AG04450 (cell line): ENCODE data around the gene HSP90AA1. TPM values are rescaled to one million over a fixed set of nuclear protein-coding genes. Genes with fewer than 3 reads are reported as not detected.

Experiments
- CTCF ChIA-PET: fragments of 300-600, 350-600 bp; formaldehyde crosslinking; extraction: SDS; loops from one replicate; lab custom pipeline; 2022; ENCODE audit warnings: antibody characterized with exemption, inconsistent platforms; lab: Charles Lee
- POLR2A ChIA-PET: fragments of 350-600 bp; formaldehyde crosslinking; extraction: SDS; loops from one replicate; lab custom pipeline; 2021; ENCODE audit warnings: antibody characterized with exemption, inconsistent platforms; lab: Yijun Ruan, JAX
- DNase-seq: peaks from one replicate; pipeline ENCODE4 v3.0.0-alpha.2; 2011; ENCODE audit warnings: low read depth, low spot score
- H3K27ac ChIP-seq: one replicate; pipeline ENCODE4 v1.5.1; 2012; ENCODE audit warnings: low read depth, low read length, control low read depth
- H3K27me3 ChIP-seq: one replicate; pipeline ENCODE4 v1.6.0; 2012; ENCODE audit warnings: low read length; ENCODE audit not compliant: control insufficient read depth, insufficient read depth
- H3K4me3 ChIP-seq: 2 replicates; pipeline ENCODE4 v1.5.1; 2011; ENCODE audit warnings: mild to moderate bottlenecking, low read depth, low read length, control low read depth
- H3K9me3 ChIP-seq: 2 replicates; pipeline ENCODE4 v1.5.1; 2012; ENCODE audit warnings: low read length; ENCODE audit not compliant: control insufficient read depth, insufficient read depth
- CTCF ChIP-seq: IDR thresholded peaks from 2 replicates; pipeline ENCODE4 v1.5.1; 2011; ENCODE audit warnings: low read depth, low read length, control low read depth, inconsistent platforms
- polyA plus RNA-seq: library from polyadenylated mRNA; depleted of rRNA; stranded (reverse); fragments of >200 nt; gene quantifications from 2 replicates; pipeline ENCODE4 v1.2.3, GENCODE V29; 2011

Gene HSP90AA1
- polyA plus RNA-seq, 1 experiment = 822 TPM

GRCh38 chr14:102125546-102125945 is 38.7 kb upstream of the HSP90AA1 start:
- Histone ChIP-seq H3K27ac (no peak overlapping the region), H3K9me3 (no peaks in the 10 kb centered on the region), H3K4me3 (no peak overlapping the region), H3K27me3 (no peaks in the 10 kb centered on the region)
- CTCF ChIA-PET = interaction anchor here (0.6 to 1.8 kb wide), 3 partner anchors 29 to 355 kb away, joined by 3 to 4 read pairs (median 3); no protein-coding TSS in a partner anchor
- no peak for TF ChIP-seq CTCF
- POLR2A ChIA-PET = no interaction called here
- DNase-seq = no peak

GRCh38 chr14:102124419-102124818 is 37.6 kb upstream of the HSP90AA1 start:
- Histone ChIP-seq H3K4me3 (no peak overlapping the region), H3K27me3 (no peaks in the 10 kb centered on the region), H3K27ac (no peak overlapping the region), H3K9me3 (no peaks in the 10 kb centered on the region)
- POLR2A ChIA-PET = no interaction called here
- no peak for TF ChIP-seq CTCF
- no peak for DNase-seq
- CTCF ChIA-PET = interaction anchor here (1.8 kb wide), 1 partner anchor 28 kb away, joined by 4 read pairs; no protein-coding TSS in a partner anchor

- ChIA-PET CTCF (no interaction called here), POLR2A (no interaction called here)
- no peaks in the 10 kb centered on the region for H3K27me3 ChIP-seq
- no peak for DNase-seq
- no peak for TF ChIP-seq CTCF
- peaks cover 15% of the 10 kb centered on the region for H3K9me3 ChIP-seq
- no peak overlapping the region for H3K27ac ChIP-seq
- H3K4me3 ChIP-seq = no peak overlapping the region
These were observed 34.7 kb upstream of the HSP90AA1 start for GRCh38 chr14:102121567-102121966.

GRCh38 chr14:102120888-102121287 is 34.0 kb upstream of the HSP90AA1 start:
- DNase-seq = no peak
- no peak overlapping the region for H3K27ac ChIP-seq
- peaks cover 19% of the 10 kb centered on the region for H3K9me3 ChIP-seq
- CTCF ChIA-PET = interaction anchor here (0.6 kb wide), 1 partner anchor 159 kb away, joined by 3 read pairs; no protein-coding TSS in a partner anchor
- no peaks in the 10 kb centered on the region for H3K27me3 ChIP-seq
- POLR2A ChIA-PET = interaction anchor here (0.6 kb wide), 1 partner anchor 103 kb away, joined by 4 read pairs; no protein-coding TSS in a partner anchor
- TF ChIP-seq CTCF = no peak
- H3K4me3 ChIP-seq = no peak overlapping the region

- ChIA-PET POLR2A (no interaction called here), CTCF (no interaction called here)
- TF ChIP-seq CTCF = no peak
- H3K4me3 ChIP-seq = no peak overlapping the region
- no peak overlapping the region for H3K27ac ChIP-seq
- DNase-seq = no peak
- no peaks in the 10 kb centered on the region for H3K27me3 ChIP-seq
- H3K9me3 ChIP-seq = peaks cover 19% of the 10 kb centered on the region
These were observed 31.0 kb upstream of the HSP90AA1 start for GRCh38 chr14:102117852-102118251.
